ENCODE measurements around the gene TRIM61. TPM values are rescaled to one million over a fixed set of nuclear protein-coding genes. Genes with fewer than 3 reads are reported as not detected.
"Not testable (repeated sequence)": the region's sequence is repeated elsewhere in the genome, so short reads cannot be mapped to it uniquely, and the experiment has no call there.

TRIM61 gene
- total RNA-seq, 2 donors from 2014 or later = 1.1 TPM

DNA sequence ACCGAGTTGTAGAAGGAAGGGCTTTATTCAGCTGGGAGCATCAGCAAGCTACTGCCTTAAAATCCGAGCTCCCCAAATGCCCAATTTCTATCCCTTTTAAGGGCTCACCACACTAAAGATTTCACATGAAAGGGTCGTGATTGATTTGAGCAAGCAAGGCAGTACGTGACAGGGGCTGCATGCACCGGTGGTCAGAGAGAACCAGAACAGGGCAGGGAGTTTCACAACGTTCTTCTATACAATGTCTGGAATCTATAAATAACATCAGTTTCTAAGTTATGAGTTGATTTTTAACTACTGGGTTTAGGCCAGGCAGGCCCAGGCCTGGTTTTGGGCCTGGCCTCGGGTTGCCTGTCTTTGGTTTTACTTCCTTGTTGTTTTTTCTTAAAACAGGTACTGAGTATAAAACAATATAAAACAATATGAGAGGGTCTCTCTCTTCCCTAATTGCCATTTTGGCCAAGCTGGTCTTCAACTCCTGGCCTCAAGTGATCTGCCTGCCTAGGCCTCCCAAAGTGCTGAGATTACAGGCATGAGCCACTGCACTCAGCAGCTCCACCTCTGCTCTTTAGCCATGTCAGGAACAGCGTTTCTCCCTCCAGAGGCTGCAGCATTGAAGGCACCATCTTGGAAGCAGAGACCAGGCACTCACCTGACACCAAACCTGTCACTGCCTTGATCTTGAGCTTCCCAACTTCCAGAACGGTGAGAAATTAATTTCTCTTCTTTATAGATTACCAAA is 41.4 kb downstream of the TRIM61 start:
- H3K36me3 Mint-ChIP-seq; H3K27ac Mint-ChIP-seq; H3K9me3 Mint-ChIP-seq; DNase-seq (ENCODE audit: low spot score in 2 of 2); ATAC-seq: not testable (repeated sequence)

DNA sequence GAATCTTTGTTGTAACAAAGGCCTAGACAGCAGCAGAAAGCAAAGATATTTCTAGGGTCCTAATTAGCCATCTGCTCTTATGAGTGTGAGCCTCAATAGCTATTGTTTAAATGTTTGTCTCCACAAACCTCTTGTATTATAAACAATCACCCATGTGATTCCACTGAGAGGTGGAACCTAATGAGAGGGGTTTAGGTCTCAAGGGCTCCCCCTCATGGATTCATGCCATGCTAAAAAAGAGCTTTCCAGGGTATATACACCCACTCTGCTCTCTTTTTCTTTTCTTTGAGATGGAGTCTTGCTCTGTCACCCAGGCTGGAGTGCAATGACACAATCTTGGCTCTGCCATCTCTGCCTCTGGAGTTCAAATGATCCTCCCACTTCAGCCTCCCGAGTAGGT is 42.1 kb downstream of the TRIM61 start:
- Mint-ChIP-seq H3K9me3 (no peaks in the 10 kb centered on the region), H3K27ac (no peak overlapping the region), H3K36me3 (no peaks in the 10 kb centered on the region)
- DNase-seq (ENCODE audit: low spot score in 2 of 2) (no peak), ATAC-seq (no peak)

DNA sequence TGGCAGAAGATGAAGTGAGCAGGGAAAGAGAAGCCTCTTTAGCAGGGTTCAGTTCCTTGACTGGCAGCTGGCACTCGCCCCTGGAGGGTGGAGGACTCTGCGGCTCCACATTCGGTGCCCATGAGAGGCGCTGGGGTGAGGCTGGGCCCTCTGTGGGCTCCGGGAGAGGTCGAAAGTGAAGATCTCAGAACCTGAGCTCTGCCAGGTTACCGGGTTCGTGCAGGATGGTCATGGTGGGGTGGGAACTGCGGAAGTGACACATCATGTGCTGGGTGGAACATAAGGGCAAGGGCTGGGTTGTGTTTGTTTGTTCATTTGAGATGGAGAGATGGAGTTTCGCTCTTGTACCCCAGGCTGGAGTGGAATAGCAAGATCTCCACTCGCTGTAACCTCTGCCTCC is 44.2 kb downstream of the TRIM61 start:
- ATAC-seq (no peak), DNase-seq (ENCODE audit: low spot score in 2 of 2) (no peak)
- H3K36me3 Mint-ChIP-seq = no peaks in the 10 kb centered on the region
- no peaks in the 10 kb centered on the region for H3K9me3 Mint-ChIP-seq
- H3K27ac Mint-ChIP-seq = no peak overlapping the region

DNA sequence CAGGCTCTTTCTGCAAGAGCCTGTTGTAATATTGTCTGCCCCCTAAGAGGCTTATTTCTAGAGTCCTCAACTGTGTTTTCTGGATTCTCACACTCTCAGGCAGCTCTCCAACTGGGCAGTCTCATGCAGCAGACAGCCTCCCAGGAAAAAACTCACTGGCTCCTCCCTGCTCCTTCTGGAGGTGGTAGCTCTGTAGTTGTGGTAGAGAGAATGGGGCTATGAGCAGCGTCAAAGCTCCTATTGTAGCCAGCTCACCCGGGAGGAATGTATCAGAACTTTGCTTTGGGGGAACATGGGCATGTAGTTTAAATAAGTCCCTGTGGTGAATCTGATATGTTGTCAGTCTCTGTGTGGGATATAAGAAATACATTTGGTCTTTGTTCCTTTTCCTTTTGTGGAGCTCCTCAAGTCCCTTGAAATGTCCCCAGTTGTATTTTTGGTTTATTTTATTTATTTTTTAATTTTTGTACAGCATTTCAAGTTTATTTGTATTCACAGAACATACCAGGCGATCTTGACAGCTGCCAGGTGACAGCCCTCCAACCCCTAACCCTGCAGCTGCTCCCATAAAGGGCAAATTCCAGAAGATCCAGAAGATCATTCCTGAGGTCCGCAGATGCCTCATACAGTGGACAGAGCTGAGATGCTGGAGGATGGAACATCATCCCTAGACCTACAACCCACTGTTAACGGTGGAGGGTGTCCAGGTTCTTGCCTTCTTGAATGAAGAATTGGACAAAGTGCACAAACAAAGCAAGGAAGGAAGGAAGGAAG is 45.7 kb downstream of the TRIM61 start:
- Mint-ChIP-seq H3K27ac (no peak overlapping the region), H3K9me3 (no peaks in the 10 kb centered on the region), H3K36me3 (no peaks in the 10 kb centered on the region)
- no peak for DNase-seq (ENCODE audit: low spot score in 2 of 2)
- ATAC-seq = no peak

DNA sequence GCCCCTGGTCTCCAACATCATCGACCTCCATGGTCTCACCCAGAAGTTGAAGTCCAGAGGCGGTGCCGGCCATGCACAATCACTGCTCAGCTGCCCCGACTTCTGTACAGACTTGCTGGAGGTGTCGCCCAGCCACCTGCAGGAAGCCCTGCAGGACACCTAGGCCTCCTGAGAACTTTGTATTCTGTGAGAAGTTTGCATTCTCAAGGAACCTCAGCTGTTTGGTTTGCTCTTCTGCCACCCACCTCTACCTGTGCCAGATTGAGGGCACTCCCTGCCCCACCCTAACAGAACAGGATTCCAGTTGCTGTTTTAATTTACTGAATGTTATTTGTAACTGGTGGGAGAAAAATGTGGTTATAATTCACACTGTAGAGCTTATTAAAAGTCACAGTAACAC is 46.8 kb downstream of the TRIM61 start:
- ATAC-seq (no peak), DNase-seq (ENCODE audit: low spot score in 2 of 2) (no peak)
- no peaks in the 10 kb centered on the region for H3K9me3 Mint-ChIP-seq
- H3K36me3 Mint-ChIP-seq = no peaks in the 10 kb centered on the region
- no peak overlapping the region for H3K27ac Mint-ChIP-seq

DNA sequence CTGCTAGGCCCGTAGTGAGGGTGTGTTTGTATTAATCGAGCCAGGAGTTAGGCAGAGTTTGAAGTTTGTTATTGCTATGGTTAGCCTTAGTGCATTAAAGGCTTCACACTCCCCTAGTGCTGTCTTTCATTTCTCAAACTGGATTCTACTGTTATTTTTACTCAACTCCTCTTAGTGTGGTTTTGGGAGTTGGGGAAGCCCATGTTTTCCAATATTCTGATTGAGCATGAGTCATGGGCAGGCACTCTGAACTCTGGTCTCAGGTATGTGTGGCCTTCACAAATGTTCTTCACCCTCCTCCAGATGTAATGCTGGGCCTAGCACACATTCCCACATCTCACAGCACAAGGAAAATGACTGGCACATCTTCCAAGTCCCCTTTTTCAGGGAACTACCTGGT is 50.4 kb downstream of the TRIM61 start:
- H3K27ac Mint-ChIP-seq; DNase-seq (ENCODE audit: low spot score in 2 of 2); ATAC-seq; H3K36me3 Mint-ChIP-seq; H3K9me3 Mint-ChIP-seq: not testable (repeated sequence)

DNA sequence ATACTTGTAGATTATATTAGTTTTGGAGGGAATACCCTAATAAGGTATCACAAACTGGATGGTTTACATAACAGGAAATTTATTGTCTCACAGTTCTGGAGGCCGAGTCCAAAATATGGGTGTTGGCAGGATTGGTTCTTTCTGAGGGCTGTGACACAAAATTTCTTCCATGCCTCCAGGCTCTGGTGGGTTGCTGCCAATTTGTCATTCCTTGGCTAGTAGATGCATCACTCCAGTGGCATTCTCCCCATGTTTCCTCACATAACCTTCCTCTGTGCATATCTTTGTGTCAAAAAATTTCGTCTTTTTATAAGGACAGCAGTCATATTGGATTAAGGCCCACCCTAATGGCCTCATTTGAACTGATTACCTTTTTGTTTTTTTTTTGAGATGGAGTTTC is 51.2 kb downstream of the TRIM61 start:
- ATAC-seq = no peak
- Mint-ChIP-seq H3K9me3 (no peaks in the 10 kb centered on the region), H3K27ac (no peak overlapping the region), H3K36me3 (no peaks in the 10 kb centered on the region)
- no peak for DNase-seq (ENCODE audit: low spot score in 2 of 2)

DNA sequence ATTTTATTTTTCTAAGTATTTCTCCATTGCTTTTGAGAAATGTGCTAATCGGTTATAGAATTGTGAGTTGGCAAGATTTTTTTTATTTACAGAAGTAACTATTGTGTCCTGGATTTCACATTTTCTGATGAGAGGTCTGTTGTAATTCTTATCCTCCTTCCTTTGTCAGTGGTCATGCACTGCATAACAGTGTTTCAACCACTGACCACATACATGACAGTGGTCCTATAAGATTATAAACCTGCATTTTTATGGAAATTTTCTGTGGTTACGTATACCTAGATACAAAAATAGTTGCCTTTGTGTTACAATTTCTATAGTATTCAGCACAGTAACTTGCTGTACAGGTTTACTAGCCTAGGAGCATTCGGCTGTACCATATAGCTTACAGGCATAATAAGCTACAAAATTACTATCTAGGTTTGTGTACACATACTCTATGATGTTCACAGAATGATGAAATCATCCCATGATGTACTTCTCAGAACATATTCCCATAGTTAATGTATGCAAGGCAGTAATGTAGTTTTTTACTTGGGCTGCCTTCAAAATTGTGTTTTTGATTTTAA is 52.7 kb downstream of the TRIM61 start:
- Mint-ChIP-seq H3K27ac (no peak overlapping the region), H3K36me3 (no peaks in the 10 kb centered on the region), H3K9me3 (no peaks in the 10 kb centered on the region)
- ATAC-seq = no peak
- DNase-seq (ENCODE audit: low spot score in 2 of 2) = no peak

DNA sequence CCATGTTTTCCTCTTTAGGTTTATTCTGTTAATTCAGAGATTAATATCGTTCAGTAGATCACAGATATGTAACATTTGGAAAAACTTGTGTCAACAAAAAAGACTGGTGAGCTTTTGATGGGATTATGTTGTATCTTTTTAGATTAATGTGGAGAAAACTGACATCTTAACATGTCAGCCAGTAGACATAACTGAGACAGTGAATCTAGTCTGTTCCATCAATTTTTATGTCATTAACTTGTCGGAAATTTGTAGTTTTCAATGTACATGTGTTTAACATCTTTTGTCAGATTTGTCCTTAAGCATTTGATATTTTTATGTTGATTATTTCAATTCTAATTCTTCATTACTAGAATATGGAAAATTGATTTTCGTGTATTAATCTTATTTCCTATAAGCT is 58.5 kb downstream of the TRIM61 start:
- H3K27ac Mint-ChIP-seq = no peak overlapping the region
- H3K9me3 Mint-ChIP-seq = no peaks in the 10 kb centered on the region

More for the DNA sequence above, 58.5 kb downstream of the TRIM61 start:
- DNase-seq (ENCODE audit: low spot score in 2 of 2) (no peak), ATAC-seq (no peak)
- H3K36me3 Mint-ChIP-seq = no peaks in the 10 kb centered on the region

Other genes with a start within 250 kb of the TRIM61 start
- gene SMIM31, start 223.5 kb downstream of the TRIM61 start, total RNA-seq = not detected
- not detected for gene APELA, start 100.5 kb downstream of the TRIM61 start, total RNA-seq
- not detected for gene TRIM60, start 54.3 kb upstream of the TRIM61 start, total RNA-seq
- gene TRIM75, start 76.2 kb upstream of the TRIM61 start, total RNA-seq = not detected
- 10 to 100 TPM in 1 of 2 donors, 1 to 10 TPM in 1; 8.2 to 11.5 TPM for gene TMEM192, start 135.2 kb upstream of the TRIM61 start, total RNA-seq
- 10 to 100 TPM; 32.1 to 35.1 TPM for gene KLHL2, start 229.9 kb upstream of the TRIM61 start, total RNA-seq

All from activated naive CD4-positive, alpha-beta T cell treated with anti-CD3 and anti-CD28 coated beads, Interleukin-2, amount 50 U/mL, for 72 hours (primary cell).